HFF-Myc (cell line): ENCODE measurements around the gene RRN3.
"Not testable (repeated sequence)": the region's sequence is repeated elsewhere in the genome, so short reads cannot be mapped to it uniquely, and the experiment has no call there.

ENCODE experiments used
- DNase-seq: peaks from one replicate; pipeline ENCODE4 v3.0.0-alpha.2; 2011; ENCODE audit warnings: low read depth; ENCODE audit errors: extremely low read depth
- H3K4me3 ChIP-seq: replicated peaks from 2 replicates; pipeline ENCODE4 v1.5.1; 2011; ENCODE audit warnings: low read depth, mild to moderate bottlenecking, control low read depth, low read length
- TF ChIP-seq, protein P1 (sequence below): IDR thresholded peaks from 2 replicates; pipeline ENCODE4 v1.5.1; 2012; ENCODE audit warnings: mild to moderate bottlenecking, low read depth, low read length, control low read depth; ENCODE audit errors: missing control alignments

Gene RRN3

DNA sequence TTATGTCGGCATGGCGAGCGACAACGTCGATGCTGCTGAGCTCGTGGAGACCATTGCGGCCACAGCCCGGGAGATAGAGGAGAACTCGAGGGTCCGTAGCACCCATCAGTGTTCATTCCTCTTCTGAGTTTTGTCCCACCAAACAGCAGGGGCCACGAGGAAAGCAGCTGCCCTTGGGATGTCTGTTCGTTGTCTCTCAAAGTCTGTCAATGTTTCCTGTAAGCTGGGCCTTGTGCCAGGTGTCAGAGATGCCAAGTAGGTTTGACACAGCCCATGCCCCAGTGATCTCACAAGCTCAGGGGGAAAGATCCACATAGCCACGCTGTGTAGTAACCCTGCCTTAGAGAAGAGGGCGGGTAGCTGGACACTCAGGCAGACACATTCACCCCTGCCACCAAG is 60.8 kb downstream of the RRN3 start:
- DNase-seq = no peak
- TF ChIP-seq, protein P1, sequence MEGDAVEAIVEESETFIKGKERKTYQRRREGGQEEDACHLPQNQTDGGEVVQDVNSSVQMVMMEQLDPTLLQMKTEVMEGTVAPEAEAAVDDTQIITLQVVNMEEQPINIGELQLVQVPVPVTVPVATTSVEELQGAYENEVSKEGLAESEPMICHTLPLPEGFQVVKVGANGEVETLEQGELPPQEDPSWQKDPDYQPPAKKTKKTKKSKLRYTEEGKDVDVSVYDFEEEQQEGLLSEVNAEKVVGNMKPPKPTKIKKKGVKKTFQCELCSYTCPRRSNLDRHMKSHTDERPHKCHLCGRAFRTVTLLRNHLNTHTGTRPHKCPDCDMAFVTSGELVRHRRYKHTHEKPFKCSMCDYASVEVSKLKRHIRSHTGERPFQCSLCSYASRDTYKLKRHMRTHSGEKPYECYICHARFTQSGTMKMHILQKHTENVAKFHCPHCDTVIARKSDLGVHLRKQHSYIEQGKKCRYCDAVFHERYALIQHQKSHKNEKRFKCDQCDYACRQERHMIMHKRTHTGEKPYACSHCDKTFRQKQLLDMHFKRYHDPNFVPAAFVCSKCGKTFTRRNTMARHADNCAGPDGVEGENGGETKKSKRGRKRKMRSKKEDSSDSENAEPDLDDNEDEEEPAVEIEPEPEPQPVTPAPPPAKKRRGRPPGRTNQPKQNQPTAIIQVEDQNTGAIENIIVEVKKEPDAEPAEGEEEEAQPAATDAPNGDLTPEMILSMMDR = no peak
- H3K4me3 ChIP-seq = no peak overlapping the region

DNA sequence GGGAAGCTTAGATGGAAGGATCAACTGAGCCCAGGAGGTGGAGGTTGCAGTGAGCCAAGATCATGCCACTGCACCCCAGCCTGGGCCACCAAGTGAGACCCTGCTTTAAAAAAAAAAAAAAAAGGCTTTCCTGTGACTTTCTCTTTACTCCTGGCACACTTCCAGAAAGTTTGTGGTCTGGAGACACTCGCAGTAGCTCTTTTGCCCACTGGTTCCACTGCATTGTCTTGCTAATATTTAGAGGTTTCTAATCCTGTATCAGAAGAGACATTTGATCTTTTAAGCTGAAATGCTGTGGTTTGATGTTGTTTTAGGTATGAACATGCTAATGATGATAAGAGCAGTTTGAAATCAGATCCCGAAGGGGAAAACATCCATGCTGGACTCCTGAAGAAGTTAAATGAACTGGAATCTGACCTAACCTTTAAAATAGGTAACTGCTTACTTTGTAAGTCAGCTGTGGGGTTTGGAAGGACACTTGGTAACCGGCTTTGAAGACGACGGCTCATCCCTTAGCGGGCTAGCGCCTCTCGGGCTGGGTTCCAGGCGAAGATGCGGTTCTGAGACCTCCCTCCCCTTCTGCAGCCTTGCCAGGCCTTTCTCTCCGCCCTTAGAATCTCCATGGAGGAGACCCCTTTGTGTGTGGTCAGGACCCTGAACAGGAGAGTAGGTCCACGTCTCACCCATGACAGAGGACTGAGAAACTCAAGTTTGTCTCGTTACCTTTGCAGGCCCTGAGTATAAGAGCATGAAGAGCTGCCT is 61.3 kb downstream of the RRN3 start:
- no peak for DNase-seq

DNA sequence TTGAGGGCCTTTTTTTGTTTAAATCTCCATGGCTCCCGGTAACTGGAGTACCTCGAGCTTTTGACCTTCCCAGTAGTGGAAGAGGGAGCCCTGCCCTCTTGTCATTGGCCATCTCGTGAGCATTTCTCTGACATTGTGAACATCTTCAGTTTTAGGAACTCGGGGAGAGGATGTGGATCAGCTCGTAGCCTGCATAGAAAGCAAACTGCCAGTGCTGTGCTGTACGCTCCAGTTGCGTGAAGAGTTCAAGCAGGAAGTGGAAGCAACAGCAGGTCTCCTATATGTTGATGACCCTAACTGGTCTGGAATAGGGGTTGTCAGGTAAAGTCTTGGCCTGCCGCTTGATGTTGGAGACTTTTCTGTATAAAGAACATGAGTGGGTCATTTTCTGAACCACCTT is 62.5 kb downstream of the RRN3 start:
- TF ChIP-seq, protein P1 = no peak
- no peak for DNase-seq
- no peak overlapping the region for H3K4me3 ChIP-seq

More for the DNA sequence above, 61.3 kb downstream of the RRN3 start:
- no peak overlapping the region for H3K4me3 ChIP-seq
- TF ChIP-seq, protein P1 = no peak

DNA sequence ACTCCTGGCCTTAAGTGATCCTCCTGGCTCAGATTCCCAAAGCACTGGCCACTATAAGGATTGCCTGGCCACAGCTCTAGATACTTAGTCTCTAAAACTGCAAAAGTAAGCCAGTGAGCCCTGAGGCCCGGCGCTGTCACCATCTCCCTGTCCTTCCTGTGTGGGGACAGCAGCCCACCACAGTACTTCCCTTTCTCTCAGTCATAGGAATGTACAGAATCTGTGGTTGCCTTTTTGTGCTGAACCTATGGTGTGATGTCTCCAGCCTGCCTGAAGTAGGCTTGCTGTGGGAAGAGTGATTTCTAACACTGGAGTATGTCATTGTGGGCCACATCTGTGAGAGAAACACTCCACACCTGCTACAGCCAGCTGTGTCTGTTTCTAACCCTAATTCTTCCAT is 62.9 kb downstream of the RRN3 start:
- TF ChIP-seq, protein P1 = no peak
- no peak overlapping the region for H3K4me3 ChIP-seq
- DNase-seq = no peak

DNA sequence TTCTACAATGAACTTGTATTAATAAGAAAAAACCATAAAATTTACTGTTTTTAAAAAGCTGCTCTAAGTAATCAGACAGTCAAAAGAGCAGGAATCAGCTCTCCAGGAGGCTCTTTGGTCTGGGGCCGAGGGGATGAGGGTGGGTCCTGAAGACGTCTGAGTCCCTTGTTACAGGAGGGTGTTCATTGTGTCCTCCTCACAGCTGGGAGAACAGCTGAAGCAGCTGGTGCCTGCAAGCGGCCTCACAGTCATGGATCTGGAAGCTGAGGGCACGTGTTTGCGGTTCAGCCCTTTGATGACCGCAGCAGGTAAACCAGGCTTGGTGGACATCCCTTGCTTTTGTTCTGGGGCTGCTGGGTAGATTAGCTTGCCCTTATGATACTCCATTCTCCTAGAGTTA is 64.3 kb downstream of the RRN3 start:
- not testable (repeated sequence) for H3K4me3 ChIP-seq, DNase-seq

DNA sequence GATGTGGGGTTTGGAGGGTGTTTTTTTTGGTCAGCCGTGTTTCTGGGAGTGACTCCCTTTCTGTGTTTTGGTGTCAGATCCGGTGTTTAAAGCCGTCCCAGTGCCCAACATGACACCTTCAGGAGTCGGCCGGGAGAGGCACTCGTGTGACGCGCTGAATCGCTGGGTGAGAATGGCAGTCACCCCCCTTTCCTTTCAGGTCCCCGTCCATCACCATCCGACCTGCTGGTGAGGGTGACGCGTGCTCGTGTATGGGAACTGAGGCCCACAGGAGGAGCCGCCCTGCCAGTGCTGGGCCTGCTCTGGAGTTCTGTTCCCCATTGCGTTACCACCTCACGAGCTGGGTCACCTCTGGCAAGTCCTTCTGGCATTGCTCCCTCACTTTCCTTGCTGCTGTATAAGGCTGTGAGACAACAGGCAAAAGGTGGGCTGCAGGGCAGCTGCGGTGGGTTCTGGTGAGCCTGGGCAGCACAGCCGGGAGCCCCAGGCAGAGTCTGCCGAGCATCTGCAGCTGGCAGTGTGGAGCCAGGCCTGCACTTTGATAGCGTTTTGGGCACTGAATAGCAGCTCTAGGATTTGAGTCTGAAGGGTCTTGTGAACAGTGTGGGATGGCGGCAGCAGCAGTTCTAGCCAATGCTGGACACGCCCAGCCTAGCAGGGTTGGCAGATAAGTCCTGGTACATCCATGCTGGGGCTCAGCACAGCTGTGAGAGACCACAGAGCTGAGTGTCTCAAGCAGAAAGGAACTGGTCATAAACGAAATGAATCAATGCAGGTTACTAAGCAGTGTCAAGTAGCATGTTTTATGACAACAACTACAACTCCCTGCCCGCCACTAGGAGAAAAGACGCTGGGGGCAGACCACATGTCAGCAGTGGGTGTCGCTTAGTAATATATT is 65.0 kb downstream of the RRN3 start:
- DNase-seq, H3K4me3 ChIP-seq: not testable (repeated sequence)

DNA sequence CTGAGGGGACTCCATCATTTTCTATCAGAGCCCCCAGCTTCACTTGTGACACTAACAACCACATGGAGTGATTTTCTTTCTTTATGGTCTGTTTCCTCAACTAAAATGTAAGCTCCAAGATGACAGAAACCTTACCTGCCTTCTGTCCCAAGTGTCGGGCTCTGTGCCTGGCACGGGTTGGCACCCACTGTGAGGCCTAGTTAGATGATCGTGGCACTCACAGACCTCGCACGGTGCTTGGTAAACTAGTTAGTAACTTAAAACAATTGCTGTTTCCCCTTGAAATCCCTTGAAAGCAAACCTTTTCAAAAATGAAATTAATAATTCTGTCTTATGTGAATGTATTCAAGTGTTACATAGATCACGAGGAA is 65.7 kb downstream of the RRN3 start:
- not testable (repeated sequence) for DNase-seq, H3K4me3 ChIP-seq

DNA sequence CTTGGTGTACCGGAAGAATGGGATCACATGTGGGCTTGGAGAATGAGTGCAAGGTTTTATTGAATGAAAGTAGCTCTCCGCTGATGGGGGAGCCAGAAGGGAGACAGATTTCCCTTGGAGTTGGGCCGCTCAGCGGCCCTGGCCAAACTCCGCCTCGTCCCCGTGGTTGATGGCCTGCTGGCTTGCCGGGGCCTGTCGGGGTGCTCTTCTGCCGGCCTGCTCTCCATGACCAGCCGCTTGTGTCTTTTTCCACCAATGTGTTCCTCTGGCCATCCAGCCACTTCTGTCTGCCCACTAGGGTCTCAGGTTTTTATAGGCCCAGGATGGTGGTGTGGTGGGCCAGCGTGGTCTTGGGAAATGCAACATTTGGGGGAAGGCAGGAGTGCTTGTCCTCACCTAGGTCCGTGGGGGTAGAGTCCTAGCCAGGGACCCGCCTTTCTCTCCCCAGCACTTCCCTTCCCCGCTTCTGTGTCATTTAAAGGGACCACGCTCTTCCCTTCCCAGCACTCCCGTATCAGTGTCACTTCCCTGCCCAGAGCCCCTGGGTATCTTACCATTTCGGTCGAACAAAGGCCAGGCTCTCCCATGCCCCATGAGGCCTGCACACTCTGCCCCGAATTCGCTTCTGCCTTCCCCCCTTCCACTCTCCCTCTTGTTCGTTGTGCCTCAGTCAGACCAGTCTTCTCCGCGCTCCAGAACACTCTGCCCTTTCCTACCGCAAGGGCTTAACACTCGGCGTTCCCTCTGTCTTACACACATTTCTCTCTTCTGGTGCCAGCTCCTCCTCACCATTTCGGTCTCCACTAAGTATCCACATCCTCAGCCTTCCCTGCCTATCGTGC is 66.3 kb downstream of the RRN3 start:
- H3K4me3 ChIP-seq, DNase-seq: not testable (repeated sequence)

DNA sequence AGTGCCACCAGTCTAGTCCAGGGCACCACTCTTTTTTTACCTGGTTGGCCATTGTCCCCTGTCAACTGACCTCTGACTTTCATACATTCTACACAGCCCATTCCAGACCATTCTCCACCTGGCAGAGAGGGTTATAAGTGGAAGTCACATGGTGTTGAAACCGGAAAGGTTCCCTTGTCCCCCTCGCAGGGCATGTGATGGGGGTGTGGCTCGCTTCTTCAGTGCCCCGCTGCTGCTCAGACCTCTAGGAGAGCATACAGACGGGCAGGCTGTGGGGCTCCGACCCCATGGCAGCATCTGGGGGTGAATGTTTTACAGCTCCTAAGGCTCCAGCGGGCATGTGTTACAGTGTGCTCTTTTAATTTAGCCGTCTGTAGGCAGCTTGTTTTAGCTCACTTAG is 67.0 kb downstream of the RRN3 start:
- H3K4me3 ChIP-seq, DNase-seq: not testable (repeated sequence)

DNA sequence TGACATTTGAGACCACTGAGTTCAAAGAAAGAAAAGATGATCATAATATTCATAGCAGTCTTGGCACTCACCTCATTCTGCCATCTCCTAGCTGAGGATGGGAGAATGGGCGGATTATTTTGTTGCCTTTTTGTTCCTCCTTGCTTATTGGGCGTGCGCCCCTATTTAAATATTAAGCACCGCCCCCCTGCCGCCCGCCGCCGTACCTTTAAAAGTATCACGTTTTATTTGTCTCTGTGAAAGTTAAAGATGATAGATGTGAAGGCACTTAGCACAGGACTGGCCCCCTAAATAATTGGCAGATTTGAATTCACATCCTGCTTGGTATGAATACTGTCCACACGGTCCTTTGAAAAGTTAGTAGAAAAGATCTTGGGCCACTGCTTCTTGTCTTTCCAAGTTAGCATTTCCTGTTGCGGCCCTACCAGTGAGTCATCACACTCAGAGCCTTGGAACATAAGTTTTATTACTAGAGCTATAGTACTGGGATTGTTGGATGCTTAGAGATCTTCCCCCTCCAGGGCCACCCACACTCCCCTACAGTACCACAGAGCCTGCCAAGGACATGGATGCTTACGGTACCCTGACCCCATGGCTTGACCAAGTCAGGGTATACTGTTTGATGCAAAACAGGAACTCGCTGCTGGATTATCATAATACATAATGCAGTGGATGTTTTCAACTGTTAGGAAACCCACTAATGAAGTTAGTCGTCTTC is 68.7 kb downstream of the RRN3 start:
- H3K4me3 ChIP-seq, DNase-seq: not testable (repeated sequence)

DNA sequence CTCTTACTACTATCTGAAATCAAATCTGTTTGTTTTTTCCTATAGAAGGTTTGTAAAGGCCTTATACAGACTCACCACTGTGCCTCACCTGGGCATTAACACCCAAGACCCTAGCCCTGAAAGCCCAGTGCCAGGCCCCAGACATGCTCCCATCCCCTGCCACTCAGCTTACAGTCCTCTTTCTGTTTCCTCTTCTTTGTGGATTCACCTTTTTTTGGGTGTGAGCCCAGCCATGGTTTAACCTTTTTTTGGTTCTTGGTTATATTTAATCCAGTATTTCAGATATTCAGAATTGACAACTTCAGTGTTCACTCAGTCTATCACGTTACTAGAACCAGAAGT is 69.2 kb downstream of the RRN3 start:
- not testable (repeated sequence) for DNase-seq, H3K4me3 ChIP-seq

DNA sequence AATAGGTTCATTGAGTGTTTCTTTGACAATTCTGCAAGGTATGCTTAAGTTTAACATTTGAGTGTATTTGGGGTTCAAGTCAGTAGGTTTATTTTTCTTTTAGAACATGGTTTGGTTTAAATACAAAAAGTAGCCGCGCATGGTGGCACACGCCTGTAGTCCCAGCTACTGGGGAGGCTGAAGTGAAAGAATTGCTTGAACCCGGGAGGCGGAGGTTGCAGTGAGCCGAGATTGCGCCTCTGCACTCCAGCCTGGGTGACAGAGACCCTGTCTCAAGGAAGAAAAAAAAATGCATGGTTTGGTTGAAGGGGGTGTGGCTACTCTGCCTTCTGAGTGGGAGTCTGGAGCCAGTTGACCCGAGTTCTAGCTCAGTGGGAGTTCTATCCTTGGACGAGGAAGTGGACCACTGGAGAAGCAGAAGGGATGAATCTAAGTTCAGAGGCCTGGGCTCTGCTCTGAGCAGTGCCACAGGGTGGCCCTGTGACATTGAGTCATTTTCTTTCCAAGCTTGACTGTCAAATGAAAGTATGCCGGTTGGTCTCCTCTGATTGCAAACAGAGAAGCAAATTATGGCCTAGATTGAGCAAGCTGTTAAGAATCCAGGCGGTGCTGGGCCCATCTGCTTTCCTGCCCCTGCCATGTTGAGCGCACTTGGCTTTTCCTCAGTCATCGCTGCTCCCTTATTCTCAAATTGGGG is 70.5 kb downstream of the RRN3 start:
- H3K4me3 ChIP-seq, DNase-seq: not testable (repeated sequence)
